NCI-H510A treated with DMSO at 0.1 percent for 48 hours (cell line): ENCODE measurements around the gene B3GNT7.
A peak's percentile ranks its signal among the peaks of the same experiment; 100 is the strongest.
"Not testable (repeated sequence)": the region's sequence is repeated elsewhere in the genome, so short reads cannot be mapped to it uniquely, and the experiment has no call there.

ENCODE experiments used
- DNase-seq: peaks from one replicate; lab custom pipeline; 2025; lab: John Stamatoyannopoulos, UW

Gene B3GNT7

GRCh38 chr2:231403421-231404182 lies 8.1 kb downstream of the B3GNT7 start:
- DNase-seq = peak; percentile 34

GRCh38 chr2:231404183-231404578 lies 8.7 kb downstream of the B3GNT7 start:
- not testable (repeated sequence) for DNase-seq

- not testable (repeated sequence) for DNase-seq
Measured at GRCh38 chr2:231405601-231406367, 10.3 kb downstream of the B3GNT7 start.

- not testable (repeated sequence) for DNase-seq
Measured at GRCh38 chr2:231407686-231408085, 12.2 kb downstream of the B3GNT7 start.

GRCh38 chr2:231408304-231408703 lies 12.8 kb downstream of the B3GNT7 start:
- DNase-seq = peak; percentile 19

GRCh38 chr2:231409776-231410175 lies 14.3 kb downstream of the B3GNT7 start:
- no peak for DNase-seq

GRCh38 chr2:231410293-231411004 lies 14.9 kb downstream of the B3GNT7 start:
- DNase-seq = no peak

- DNase-seq = no peak
Measured at GRCh38 chr2:231411237-231411636, 15.7 kb downstream of the B3GNT7 start.

- peak; percentile 95 for DNase-seq
Measured at GRCh38 chr2:231411831-231412617, 16.5 kb downstream of the B3GNT7 start.

- DNase-seq = no peak
Measured at GRCh38 chr2:231412618-231412963, 17.1 kb downstream of the B3GNT7 start.

GRCh38 chr2:231413456-231413855 lies 17.9 kb downstream of the B3GNT7 start:
- DNase-seq = no peak

- no peak for DNase-seq
Measured at GRCh38 chr2:231413921-231414476, 18.5 kb downstream of the B3GNT7 start.

- no peak for DNase-seq
Measured at GRCh38 chr2:231415029-231415428, 19.5 kb downstream of the B3GNT7 start.

- no peak for DNase-seq
Measured at GRCh38 chr2:231418820-231419640, 23.5 kb downstream of the B3GNT7 start.

- DNase-seq = no peak
Measured at GRCh38 chr2:231421051-231421580, 25.6 kb downstream of the B3GNT7 start.

GRCh38 chr2:231422056-231422455 lies 26.5 kb downstream of the B3GNT7 start:
- DNase-seq = no peak

GRCh38 chr2:231423176-231423575 lies 27.7 kb downstream of the B3GNT7 start:
- DNase-seq = no peak

GRCh38 chr2:231425291-231425810 lies 29.8 kb downstream of the B3GNT7 start:
- no peak for DNase-seq

- no peak for DNase-seq
Measured at GRCh38 chr2:231425811-231426703, 30.5 kb downstream of the B3GNT7 start.
